Erythroblast (primary cell): ENCODE data around the gene ZNF593OS.

Experiments
- GATA1 ChIP-seq: IDR thresholded peaks from 2 replicates; pipeline ENCODE4 v1.6.1; 2011; ENCODE audit warnings: low read depth, mild to moderate bottlenecking, control low read depth, low read length, moderate library complexity
- POLR2A ChIP-seq: IDR thresholded peaks from 2 replicates; pipeline ENCODE4 v1.6.1; 2011; ENCODE audit warnings: mild to moderate bottlenecking, low read length

GRCh38 chr1:26169669-26170471, 1.8 kb downstream of the ZNF593OS start, which contains the start of gene ZNF593:
- TF ChIP-seq POLR2A = peak; percentile 70
- TF ChIP-seq GATA1 = no peak
